GM19468 (cell line): ENCODE data around the gene HYLS1.

Experiments
- ATAC-seq: cut with Tn5 transposase; IDR thresholded peaks from one replicate; pipeline ENCODE4 v1.9.1; 2021; ENCODE audit warnings: mild to moderate bottlenecking, moderate library complexity, moderate number of reproducible peaks; ENCODE audit not compliant: unreplicated experiment; ENCODE audit errors: extremely low read depth

Gene HYLS1

DNA sequence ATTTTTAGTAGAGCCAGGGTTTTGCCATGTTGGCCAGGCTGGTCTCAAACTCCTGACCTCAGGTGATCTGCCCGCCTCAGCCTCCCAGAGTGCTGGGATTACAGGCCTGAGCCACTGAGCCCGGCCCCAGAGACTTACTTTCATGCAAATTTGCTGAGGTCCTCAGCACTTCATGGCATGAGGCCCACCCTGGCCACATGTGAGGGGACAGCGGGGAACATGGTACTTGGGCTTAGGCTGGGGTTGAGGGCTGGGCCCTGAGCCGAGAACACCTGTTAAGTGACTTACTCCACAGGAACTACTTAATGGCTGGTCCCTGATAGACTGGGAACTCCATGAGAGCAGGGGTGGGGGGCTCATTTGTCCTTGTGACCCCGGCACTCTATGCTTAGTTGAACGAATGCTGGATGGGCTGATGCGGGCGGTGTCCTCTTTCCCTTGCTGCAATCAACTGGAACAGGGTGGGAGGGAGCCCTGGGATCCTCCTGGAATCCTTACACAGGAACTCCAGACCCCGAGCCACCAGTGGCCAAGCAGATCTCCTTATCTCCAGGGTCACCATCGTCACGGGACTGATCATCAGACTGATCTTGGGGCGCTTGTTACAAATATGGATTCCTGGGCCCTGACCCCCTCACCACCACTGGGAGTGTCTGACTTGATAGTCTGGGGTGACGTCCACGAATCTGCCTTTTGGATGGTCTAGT lies 59.4 kb downstream of the HYLS1 start:
- no peak for ATAC-seq

DNA sequence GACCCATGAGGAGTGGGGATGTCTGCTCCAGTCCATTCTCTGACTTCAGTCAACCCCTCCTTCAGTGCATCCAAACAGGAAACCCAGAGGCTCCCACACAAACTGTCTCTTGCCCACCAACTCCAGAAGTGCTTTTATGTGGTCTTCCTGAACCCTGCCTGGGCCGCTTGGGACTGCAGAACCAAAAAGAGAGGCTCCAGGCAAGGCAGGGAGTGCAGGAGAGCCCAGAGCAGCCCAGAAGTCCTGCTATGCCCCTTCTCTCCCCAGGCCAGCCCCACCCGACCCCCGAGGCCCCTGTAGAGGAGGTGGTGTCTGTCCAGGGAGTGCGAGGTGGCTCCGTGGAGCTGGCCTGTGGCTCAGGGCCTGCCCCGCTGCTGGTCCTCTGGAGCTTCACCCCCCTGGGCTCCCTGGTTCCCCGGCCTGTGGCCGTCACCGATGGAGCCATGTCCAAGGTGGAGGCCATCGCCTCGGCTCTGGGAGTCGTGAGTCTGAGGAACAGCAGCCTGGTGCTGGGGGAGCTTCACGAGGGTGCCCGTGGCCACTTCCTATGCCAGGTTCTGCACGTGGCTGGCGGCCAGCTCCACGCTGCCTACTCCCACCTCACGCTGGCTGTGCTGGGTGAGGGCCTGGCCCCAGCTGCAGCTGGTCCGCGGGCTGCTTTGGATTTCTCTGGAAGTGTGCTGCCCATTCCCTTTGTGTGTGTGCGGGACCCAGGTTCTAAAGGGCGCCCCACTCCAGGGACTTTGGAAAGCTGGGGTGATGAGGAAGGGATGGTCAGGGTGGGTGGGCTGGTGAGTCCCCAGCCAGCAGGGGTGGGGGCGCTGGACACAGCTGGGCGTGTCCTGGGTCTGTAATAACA lies 60.2 kb downstream of the HYLS1 start:
- no peak for ATAC-seq

DNA sequence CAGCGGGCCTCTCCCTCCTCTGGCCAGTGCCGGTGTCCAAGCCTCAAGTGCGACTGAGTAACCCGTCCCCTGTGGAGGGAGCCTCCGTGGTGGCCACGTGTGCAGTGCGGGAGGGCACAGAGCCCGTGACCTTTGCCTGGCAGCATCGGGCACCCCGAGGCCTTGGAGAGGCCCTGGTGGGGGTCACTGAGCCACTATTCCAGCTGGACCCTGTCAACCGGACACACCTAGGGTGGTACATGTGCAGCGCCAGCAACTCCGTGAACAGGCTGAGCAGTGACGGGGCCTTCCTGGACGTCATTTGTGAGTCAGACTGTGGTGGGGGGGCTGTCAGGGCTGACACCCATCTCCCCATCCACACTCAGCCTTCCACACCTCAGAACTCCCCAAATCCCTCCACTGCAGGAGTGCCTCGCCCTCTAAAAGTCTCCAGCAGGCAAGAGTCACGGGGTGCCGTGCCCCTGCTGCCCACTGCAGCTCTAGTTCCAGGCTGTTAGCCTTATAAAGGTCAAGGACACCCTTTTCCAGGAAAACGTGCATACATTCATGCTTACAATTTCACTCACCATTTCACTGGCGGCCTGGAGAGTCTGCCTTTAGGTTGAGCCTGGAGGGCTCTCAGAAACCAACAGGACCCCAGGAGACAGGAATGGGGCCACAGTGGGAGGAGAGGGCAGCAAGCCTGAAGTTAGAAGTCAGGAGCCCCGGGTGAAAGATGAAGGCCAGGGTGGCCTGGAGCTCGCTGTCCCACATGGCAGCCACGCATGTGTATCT lies 61.0 kb downstream of the HYLS1 start:
- no peak for ATAC-seq

DNA sequence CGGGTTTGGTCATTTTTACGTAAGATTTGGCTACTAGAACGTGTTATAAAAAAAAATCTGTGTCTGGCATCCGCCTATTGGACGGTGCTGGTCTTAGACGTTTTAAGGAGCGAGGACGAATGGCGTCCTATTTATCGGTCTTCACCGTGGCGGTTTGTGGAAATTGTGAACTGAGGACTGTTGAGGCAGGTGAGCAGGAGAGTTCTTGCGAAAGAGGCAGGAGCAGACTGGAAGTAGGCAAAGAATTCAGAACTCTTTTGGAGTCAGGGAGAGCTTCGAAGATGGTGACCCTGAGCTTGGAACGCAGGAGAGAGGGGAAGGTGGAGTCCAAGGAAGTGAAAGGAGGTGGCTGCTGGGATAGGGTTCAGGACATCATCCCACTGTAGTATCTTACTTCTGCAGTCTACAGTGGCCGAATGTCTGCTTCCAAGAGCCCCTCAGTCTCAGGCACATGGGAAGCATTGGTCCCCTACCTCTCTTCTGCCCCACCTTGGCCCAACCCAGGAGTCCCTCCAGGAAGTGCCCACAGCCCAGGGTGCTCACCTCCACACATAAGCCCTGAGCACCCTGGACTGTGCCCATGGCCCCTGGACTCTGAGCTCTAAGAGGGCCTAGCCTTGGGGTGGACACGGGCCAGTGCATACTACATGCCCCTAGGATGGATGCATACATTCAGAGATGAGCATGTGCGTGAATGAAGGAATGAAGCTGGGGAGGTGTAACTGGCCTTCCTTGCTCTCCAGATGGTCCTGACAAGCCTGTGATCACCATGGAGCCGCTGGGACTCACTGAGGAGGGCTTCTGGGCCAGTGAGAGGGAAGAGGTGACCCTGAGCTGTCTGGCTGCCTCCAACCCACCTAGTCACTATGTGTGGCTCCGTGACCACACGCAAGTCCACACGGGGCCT lies 62.1 kb downstream of the HYLS1 start:
- no peak for ATAC-seq

DNA sequence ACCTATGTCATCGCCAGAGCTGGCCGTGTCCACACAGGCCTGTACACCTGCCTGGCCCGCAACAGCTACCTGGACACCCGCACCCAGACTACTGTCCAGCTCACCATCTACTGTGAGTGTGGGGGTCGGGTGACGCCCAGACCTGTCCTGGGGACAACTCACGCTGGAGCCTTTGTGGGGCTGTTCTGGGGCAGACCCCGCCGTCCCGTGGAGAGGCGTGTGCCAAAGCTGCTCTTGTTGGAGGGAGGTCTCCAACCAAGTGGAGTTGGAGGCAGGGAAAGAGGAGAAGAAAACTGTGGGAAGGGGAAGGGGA lies 62.7 kb downstream of the HYLS1 start:
- ATAC-seq = no peak
